Measurements from ENCODE around the gene LEMD1.
A peak's percentile ranks its signal among the peaks of the same experiment; 100 is the strongest.

Gene LEMD1

DNA sequence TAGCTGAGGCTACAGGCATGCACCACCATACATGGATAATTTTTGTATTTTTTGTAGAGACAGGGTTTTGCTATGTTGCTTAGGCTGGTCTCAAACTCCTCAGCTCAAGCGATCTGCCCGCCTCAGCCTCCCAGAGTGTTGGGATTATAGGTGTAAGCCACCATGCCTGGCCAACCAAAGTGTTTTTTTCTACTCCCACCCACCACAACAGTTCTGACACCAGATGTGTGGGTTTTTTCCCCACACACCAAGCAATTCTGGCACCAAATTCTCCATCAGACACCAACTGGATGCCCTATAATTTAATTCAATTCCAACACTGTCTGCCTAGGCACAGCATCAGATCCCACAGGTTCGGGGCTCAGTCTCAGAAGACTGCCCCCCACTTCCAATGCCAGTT lies 44.5 kb downstream of the LEMD1 start:
- TF ChIP-seq, protein P1, sequence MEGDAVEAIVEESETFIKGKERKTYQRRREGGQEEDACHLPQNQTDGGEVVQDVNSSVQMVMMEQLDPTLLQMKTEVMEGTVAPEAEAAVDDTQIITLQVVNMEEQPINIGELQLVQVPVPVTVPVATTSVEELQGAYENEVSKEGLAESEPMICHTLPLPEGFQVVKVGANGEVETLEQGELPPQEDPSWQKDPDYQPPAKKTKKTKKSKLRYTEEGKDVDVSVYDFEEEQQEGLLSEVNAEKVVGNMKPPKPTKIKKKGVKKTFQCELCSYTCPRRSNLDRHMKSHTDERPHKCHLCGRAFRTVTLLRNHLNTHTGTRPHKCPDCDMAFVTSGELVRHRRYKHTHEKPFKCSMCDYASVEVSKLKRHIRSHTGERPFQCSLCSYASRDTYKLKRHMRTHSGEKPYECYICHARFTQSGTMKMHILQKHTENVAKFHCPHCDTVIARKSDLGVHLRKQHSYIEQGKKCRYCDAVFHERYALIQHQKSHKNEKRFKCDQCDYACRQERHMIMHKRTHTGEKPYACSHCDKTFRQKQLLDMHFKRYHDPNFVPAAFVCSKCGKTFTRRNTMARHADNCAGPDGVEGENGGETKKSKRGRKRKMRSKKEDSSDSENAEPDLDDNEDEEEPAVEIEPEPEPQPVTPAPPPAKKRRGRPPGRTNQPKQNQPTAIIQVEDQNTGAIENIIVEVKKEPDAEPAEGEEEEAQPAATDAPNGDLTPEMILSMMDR (conservative IDR thresholded peaks at IDR 0.05; ENCODE audit: low read depth, low read length), result no peak
- no peak overlapping the region for H3K4me3 ChIP-seq (ENCODE audit: low read depth, low read length)

DNA sequence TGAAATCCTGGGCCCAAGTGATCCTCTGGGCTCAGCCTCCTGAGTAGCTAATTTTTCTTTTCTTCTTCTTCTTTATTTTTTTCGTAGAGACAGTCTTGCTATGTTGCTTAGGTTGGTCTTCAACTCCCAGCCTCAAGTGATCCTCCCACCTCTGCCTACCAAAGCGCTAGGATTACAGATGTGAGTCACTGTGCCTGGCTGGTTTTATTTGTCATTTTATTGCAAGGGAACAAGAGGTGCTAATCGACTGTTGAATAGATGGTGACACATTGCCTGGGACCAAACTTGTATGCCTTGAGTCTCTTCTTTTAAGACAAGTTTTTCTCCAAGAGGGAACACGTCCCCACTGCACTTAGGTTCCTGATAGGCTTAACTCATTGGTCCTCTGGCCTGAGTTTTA lies 45.1 kb downstream of the LEMD1 start:
- TF ChIP-seq, protein P1 (conservative IDR thresholded peaks at IDR 0.05; ENCODE audit: low read depth, low read length), result no peak
- H3K4me3 ChIP-seq (ENCODE audit: low read depth, low read length), result no peak overlapping the region
- DNase-seq (ENCODE audit: low read depth), result no peak

More for the DNA sequence above, 44.5 kb downstream of the LEMD1 start:
- DNase-seq (ENCODE audit: low read depth), result no peak

DNA sequence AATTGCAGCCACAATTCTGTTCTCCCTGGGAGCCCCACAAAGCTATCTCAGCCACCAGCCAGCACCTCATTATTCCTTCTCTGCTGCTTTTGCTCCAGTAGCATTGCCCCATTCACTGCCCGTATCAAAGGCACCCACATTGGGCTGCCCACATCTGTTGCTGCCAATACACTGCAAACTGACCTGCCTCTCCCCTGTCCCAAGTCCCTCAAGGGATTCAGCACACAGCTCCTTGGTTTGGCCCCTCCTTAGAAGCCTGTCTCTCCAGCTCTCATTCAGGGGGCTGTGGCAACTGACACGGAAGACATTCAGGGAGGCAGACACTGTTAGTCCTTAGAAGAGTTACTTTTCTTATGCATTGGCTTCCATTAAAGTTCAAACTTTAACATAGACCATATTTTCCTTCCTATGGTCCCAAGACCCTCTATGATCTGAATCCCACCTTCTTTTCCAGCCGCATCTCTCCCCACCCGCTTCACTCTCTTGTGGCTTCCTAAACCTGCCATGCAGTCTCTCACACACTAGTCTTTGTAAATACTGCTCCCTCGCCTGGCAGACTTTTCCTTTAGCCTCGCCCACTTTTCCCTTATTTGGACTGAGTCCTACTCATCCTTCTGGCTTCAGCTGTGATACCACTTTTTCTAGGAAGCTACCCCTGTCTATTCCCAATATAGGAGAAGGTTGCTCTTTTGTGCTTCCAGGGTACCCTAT lies 45.9 kb downstream of the LEMD1 start:
- no peak overlapping the region for H3K4me3 ChIP-seq (ENCODE audit: low read depth, low read length)
- peak; percentile 60 for DNase-seq (ENCODE audit: low read depth)

DNA sequence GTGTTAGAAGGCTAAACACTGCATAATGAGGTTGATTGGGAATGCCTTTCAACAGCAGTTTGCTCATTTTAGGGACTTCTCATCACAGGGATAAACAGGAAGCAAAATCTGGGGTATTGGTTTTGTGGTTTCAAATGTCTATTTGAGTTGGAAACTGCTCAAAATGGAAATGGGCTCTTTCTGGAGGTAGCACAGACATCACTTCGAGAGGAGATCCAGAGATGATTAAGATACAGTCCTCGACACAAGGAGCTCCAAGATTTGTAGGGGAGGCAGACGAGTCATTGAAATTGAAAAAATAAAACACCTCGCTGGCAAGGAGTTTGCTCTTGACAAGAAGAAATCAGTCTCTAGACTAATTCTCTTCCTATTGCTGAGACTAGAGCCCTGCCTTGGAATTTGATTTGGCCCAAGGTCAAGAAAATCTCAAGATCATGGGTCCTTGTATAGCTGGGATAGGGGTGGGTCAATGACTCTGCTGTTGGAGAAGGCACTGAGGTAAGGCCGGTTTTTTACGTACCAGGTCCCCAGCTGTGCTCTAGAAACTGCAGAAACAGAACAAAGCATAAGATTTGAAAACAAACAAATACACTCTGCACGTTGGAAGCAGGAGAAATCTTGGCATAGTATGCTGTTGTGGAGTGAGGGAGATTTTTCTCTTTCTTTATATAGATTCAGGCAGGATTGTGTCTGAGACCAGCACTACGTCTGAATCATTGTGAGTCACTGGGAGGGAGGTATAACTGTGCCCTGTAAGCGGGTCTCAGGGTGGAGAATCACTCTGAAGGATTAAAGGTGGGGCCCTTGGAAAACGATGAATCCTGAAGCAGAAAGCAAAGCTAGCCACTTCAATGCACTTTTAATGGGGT lies 47.4 kb downstream of the LEMD1 start:
- peak; percentile 73 for DNase-seq (ENCODE audit: low read depth)
- H3K4me3 ChIP-seq (ENCODE audit: low read depth, low read length), result no peak overlapping the region
- TF ChIP-seq, protein P1 (conservative IDR thresholded peaks at IDR 0.05; ENCODE audit: low read depth, low read length), result no peak

More for the DNA sequence above, 45.9 kb downstream of the LEMD1 start:
- TF ChIP-seq, protein P1 (conservative IDR thresholded peaks at IDR 0.05; ENCODE audit: low read depth, low read length), result peak; percentile 14

DNA sequence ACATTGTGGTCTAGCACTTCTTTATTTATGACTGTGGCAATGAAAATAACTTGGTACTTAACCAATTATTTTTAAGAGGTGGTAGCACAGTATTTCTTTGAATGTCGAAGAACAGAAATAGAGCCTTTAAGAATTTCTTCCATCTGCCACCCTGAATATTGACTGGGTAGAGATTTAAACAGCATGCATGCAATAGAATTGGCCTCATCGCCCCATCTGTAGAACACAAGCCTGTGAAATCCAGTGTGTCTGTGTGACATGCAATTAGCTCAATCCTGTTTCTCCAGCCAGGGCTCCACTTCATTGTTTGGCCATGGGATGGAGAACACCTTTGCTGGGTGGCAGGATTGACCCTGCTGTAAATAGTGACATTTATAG lies 48.1 kb downstream of the LEMD1 start:
- TF ChIP-seq, protein P1 (conservative IDR thresholded peaks at IDR 0.05; ENCODE audit: low read depth, low read length), result no peak

DNA sequence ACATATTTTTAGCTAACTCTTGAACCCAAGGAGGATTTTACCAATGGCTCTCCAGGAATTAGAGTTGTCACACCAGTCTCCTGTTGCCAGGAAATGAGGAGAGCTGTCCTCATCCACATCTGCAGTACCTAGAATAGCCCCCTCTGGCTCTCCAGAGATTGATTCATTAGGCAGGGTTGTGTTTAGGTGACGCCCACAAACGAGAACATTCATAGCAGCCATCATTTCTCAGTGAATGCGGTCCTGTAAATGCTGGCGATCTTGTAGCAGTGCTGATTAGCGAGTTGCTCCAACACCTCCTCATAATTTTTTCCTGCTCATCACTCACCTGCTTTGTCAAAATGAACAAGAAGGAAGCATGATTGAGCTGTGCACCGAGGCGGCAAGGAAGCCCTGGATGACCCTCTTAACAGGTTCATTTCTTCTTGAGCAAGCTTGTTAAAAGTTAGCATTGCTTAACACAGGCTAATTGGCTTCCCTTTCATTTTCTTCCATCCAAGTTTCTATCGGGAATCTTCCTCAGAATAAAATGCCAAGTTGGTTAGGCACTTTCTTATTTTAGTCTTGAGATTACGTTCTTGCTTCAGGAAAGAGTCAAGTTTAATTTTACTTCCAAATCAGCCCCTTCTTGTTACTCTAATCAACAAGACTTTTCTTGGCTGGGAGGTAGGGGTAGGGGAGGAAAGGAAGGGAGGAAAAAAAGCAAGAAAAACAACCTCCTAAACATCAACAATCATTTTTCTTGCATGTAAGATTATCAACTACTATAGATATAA lies 48.6 kb downstream of the LEMD1 start:
- H3K4me3 ChIP-seq (ENCODE audit: low read depth, low read length), result no peak overlapping the region
- TF ChIP-seq, protein P1 (conservative IDR thresholded peaks at IDR 0.05; ENCODE audit: low read depth, low read length), result no peak

More for the DNA sequence above, 48.1 kb downstream of the LEMD1 start:
- DNase-seq (ENCODE audit: low read depth), result no peak
- no peak overlapping the region for H3K4me3 ChIP-seq (ENCODE audit: low read depth, low read length)

More for the DNA sequence above, 48.6 kb downstream of the LEMD1 start:
- DNase-seq (ENCODE audit: low read depth), result no peak

Data from choroid plexus epithelial cell (primary cell).